ENCODE results near the gene HSPH1. TPM values are rescaled to one million over a fixed set of nuclear protein-coding genes. Genes with fewer than 3 reads are reported as not detected.

HSPH1 gene
- total and polyA plus RNA-seq, 4 donors = 20.6 to 81.1 (median 40.3) TPM

DNA sequence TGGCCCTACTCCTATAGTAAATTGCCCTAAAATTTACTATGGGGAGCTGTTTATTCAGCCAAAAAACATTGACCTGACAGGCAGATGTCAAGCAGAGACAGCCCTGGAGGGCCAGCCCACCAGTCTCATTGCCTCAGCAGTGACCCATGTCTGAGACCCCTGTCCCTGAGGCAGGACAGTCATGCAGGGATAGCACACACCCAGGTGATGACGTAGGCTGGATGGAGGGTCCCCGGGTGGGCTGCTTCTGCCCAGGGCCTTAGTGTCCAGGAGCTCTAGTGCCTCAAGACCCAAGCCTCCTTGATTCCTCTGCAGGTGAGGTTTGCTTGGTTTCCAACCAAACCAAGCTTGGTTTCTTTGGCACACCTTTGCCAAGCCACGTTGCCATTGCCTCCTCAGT, 72.1 kb downstream of the HSPH1 start:
- WGBS, 2 donors = 94% methylated on average over 3 of the region's 3 CpGs
- ATAC-seq (ENCODE audit: low FRiP score) = no peak
- Histone ChIP-seq H3K9me3 (ENCODE audit: control insufficient read depth, low read length) (no peaks in the 10 kb centered on the region), H3K27me3 (ENCODE audit: control insufficient read depth in 1 of 2, insufficient read depth in 2 of 2, low read length in 1 of 2) (peaks cover 0 to 2% of the 10 kb centered on the region in 2 donors), H3K27ac (ENCODE audit: low read depth in 1 of 2, low read length in 2 of 2) (no peak overlapping the region), H3K4me3 (ENCODE audit: low read length in 2 of 2) (no peak overlapping the region), H3K36me3 (ENCODE audit: control insufficient read depth in 1 of 2, insufficient read depth in 2 of 2, low read length in 1 of 2) (no peaks in the 10 kb centered on the region), H3K4me1 (ENCODE audit: control insufficient read depth in 1 of 2, insufficient read depth in 2 of 2, low read length in 2 of 2) (no peaks in the 10 kb centered on the region)
- DNase-seq = no peak
- intact Hi-C loops (cut with DNase I) = no loop called here

DNA sequence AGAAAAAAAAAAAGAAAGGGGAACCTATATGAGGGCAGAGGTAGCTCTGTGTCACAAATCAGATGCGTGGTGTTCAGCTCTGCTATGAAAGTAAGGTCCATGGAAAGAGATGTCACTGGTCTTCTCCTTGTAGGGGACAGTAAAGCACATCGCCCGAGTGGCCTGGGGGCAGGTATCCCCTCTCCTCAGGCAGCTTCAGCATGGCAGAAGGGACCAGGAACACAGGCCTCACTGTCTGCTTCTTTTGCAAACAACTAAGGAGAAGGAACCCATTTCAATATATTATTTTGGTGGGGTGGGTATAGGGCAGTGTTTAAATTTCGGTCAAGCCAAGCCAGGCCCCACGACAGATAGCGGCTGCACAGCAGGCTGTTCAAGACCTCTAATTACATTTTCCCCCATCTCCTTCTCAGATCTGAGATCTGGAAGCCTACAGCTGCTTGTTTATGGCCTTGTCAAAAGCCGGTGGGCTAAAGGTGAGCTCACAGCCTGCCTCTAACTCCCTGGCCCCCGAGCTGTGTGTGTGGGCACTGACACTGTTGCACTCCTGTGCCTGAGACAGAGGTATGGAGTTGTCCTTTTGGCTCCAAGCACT, 72.8 kb downstream of the HSPH1 start:
- Histone ChIP-seq H3K36me3 (ENCODE audit: control insufficient read depth in 1 of 2, insufficient read depth in 2 of 2, low read length in 1 of 2) (no peaks in the 10 kb centered on the region), H3K27me3 (ENCODE audit: control insufficient read depth in 1 of 2, insufficient read depth in 2 of 2, low read length in 1 of 2) (peaks cover 0 to 2% of the 10 kb centered on the region in 2 donors), H3K9me3 (ENCODE audit: control insufficient read depth, low read length) (no peaks in the 10 kb centered on the region), H3K4me1 (ENCODE audit: control insufficient read depth in 1 of 2, insufficient read depth in 2 of 2, low read length in 2 of 2) (no peaks in the 10 kb centered on the region), H3K27ac (ENCODE audit: low read depth in 1 of 2, low read length in 2 of 2) (no peak overlapping the region), H3K4me3 (ENCODE audit: low read length in 2 of 2) (no peak overlapping the region)
- DNase-seq = no peak
- ATAC-seq (ENCODE audit: low FRiP score) = no peak
- intact Hi-C loops (cut with DNase I) = no loop called here
- WGBS, 2 donors = 94 to 95% methylated on average over 8 of the region's 8 CpGs

Other genes with a start within 250 kb of the HSPH1 start
- gene TEX26, start 229.2 kb downstream of the HSPH1 start, total RNA-seq = under 1 TPM in 1 of 2 donors, not detected in 1; 0.24 TPM
- gene TEX26, start 229.2 kb downstream of the HSPH1 start, polyA plus RNA-seq = not detected
- gene B3GLCT, start 38.1 kb upstream of the HSPH1 start, total RNA-seq = 1 to 10 TPM; 7.8 to 8.3 TPM
- 1 to 10 TPM in 1 of 2 donors, under 1 TPM in 1; 0.88 to 2.1 TPM for gene B3GLCT, start 38.1 kb upstream of the HSPH1 start, polyA plus RNA-seq